WTC11 (cell line): ENCODE data around the gene NDOR1.

ENCODE experiments used
- ARID4B ChIP-seq: sonication (generic); formaldehyde crosslinking; IDR thresholded peaks from 2 replicates; pipeline ENCODE4 v1.8.0; 2023; ENCODE audit warnings: missing genetic modification reagents, mild to moderate bottlenecking, borderline replicate concordance
- ATF2 ChIP-seq: sonication (generic); formaldehyde crosslinking; IDR thresholded peaks from 2 replicates; pipeline ENCODE4 v1.8.1; 2022; ENCODE audit warnings: low read depth, missing genetic modification reagents, borderline replicate concordance
- ATF3 ChIP-seq: sonication (generic); formaldehyde crosslinking; conservative IDR thresholded peaks from 2 replicates; pipeline ENCODE4 v1.8.1; 2022; ENCODE audit warnings: mild to moderate bottlenecking, missing genetic modification reagents
- CTCF ChIP-seq: fragments of 200-600 bp; IDR thresholded peaks from 2 replicates; pipeline ENCODE4 v1.8.0; 2022; ENCODE audit warnings: antibody characterized with exemption
- E2F1 ChIP-seq: sonication (generic); formaldehyde crosslinking; IDR thresholded peaks from 2 replicates; pipeline ENCODE4 v1.8.0; 2022; ENCODE audit warnings: mild to moderate bottlenecking, missing genetic modification reagents
- ELF4 ChIP-seq: sonication (generic); formaldehyde crosslinking; IDR thresholded peaks from 2 replicates; pipeline ENCODE4 v1.8.1; 2022; ENCODE audit warnings: low read depth, mild to moderate bottlenecking, moderate library complexity, missing genetic modification reagents
- MLX ChIP-seq: sonication (generic); formaldehyde crosslinking; IDR thresholded peaks from 2 replicates; pipeline ENCODE4 v1.8.1; 2023; ENCODE audit warnings: mild to moderate bottlenecking, missing genetic modification reagents, moderate library complexity
- MYBL2 ChIP-seq: sonication (generic); formaldehyde crosslinking; IDR thresholded peaks from 2 replicates; pipeline ENCODE4 v1.8.1; 2023; ENCODE audit warnings: mild to moderate bottlenecking, moderate library complexity, missing genetic modification reagents
- NR2C2 ChIP-seq: sonication (generic); formaldehyde crosslinking; IDR thresholded peaks from 2 replicates; pipeline ENCODE4 v1.8.0; 2022; ENCODE audit warnings: mild to moderate bottlenecking, missing genetic modification reagents
- PRDM15 ChIP-seq: sonication (generic); formaldehyde crosslinking; IDR thresholded peaks from 2 replicates; pipeline ENCODE4 v1.8.0; 2022; ENCODE audit warnings: missing genetic modification reagents
- USF2 ChIP-seq: sonication (generic); formaldehyde crosslinking; IDR thresholded peaks from 2 replicates; pipeline ENCODE4 v1.8.1; 2023; ENCODE audit warnings: mild to moderate bottlenecking, missing genetic modification reagents, moderate library complexity
- ZMAT4 ChIP-seq: fragments of 250-450 bp; sonication (Bioruptor Pico); IDR thresholded peaks from 2 replicates; pipeline ENCODE4 v1.9.0; 2021; ENCODE audit warnings: mild to moderate bottlenecking
- ZNF263 ChIP-seq: sonication (generic); formaldehyde crosslinking; IDR thresholded peaks from 2 replicates; pipeline ENCODE4 v1.8.1; 2022; ENCODE audit warnings: low read depth, mild to moderate bottlenecking, moderate library complexity, missing genetic modification reagents

GRCh38 chr9:137164370-137165249 lies 40.9 kb upstream of the NDOR1 start:
- TF ChIP-seq ATF2 (CRISPR knock-in tag) (no peak), MLX (CRISPR knock-in tag) (no peak), CTCF (no peak), MYBL2 (CRISPR knock-in tag) (no peak), USF2 (no peak), ELF4 (CRISPR knock-in tag) (no peak), ARID4B (no peak), NR2C2 (CRISPR knock-in tag) (no peak), PRDM15 (CRISPR knock-in tag) (peak; percentile 67), ZNF263 (CRISPR knock-in tag) (no peak), E2F1 (CRISPR knock-in tag) (no peak), ATF3 (CRISPR knock-in tag) (no peak), ZMAT4 (CRISPR knock-in tag) (no peak)
